GM19324 (cell line): ENCODE data around the gene TICAM2.

ENCODE experiments used
- ATAC-seq: cut with Tn5 transposase; IDR thresholded peaks from one replicate; pipeline ENCODE4 v1.9.1; 2021; ENCODE audit warnings: mild to moderate bottlenecking, moderate library complexity; ENCODE audit not compliant: unreplicated experiment, low FRiP score

TICAM2 gene

DNA sequence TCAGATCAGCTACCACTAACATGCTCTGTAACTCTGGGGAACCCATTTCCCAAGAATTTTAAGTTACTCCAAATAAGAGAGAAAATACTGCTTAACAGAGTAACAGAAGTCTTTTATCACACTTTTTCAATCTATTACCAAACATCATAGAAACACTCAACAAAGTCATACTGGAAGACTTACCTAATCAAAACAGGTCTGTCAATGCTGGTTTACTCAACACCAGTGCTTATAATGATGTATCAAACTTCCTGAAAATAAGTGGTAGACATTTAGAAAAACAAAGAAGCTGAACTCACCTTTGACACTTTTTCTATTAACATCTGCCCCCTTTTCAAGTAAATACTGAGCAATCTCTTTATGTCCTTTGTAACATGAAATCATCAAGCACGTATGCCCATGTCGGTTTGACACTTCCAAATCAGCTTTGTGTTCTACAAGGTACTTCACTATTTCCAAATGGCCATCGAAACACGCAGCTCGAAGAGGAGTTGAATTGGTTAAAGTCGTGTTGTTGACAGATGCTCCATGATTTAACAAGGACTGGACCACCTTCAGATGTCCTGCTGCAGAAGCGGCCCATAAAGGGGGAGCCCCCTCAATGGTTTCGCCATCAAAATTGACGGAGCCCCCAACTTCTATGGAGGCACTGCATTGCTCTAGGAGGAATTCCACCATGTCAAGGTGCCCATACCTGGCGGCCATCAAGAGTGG lies 59.5 kb downstream of the TICAM2 start:
- ATAC-seq = no peak

DNA sequence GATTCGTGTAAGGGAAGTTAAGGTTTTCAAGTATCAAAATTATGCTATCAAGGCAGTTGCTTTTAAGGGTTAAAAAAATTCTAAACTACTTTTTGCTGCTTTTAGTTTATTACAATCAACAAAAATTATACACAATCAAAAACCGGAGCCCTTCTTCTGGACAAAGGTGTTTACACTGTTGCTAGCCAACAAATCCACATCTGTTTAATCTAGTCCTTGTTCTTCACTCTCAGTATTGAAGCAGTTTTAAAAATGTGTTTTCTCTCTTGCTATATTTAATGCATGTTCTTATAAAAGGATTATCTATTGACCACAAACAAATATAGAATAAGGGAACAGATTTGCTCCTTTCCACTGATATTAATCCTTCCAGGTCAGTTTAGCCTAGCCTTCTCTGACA lies 60.2 kb downstream of the TICAM2 start:
- no peak for ATAC-seq

DNA sequence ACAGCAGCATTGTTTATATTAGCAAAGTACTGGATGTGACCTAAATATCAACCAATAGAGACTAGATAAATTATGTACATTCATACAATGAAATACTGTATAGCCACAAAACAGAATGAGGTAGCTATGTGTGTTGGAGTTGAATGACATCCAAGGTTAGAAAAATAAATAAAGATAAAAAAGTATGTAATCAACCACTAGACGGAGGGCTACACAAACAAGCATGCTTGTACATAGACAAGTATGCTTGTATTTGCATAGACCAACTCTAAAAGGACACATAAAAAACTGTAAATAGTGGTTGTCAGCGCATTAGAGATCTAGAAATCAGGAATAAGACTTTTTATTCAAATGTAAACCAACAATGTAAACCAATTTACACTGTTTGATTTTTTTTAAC lies 60.7 kb downstream of the TICAM2 start:
- no peak for ATAC-seq

DNA sequence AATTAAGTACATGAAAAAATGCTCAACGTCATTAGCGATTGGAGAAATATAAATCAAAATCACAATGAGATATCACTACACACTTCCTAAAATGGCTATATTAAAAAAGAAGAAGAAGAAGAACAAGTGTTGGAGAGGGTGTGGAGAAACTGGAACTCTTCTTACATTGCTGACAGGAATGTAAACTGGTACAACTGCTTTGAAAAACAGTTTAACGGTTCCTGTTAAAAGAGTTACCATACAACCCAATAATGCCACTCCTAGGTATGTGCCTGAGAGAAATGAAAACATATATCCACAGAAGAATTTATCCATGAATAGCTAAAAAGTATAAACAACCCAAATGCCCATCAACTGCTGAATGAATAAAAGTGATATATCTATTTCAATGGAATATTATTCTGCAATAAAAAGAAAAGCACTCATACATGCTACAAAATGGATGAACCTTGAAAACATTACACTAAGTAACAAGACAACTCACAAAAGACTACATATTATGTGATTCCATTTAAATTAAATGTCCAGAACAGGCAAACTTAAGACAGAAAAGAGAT lies 66.7 kb downstream of the TICAM2 start:
- ATAC-seq = no peak

DNA sequence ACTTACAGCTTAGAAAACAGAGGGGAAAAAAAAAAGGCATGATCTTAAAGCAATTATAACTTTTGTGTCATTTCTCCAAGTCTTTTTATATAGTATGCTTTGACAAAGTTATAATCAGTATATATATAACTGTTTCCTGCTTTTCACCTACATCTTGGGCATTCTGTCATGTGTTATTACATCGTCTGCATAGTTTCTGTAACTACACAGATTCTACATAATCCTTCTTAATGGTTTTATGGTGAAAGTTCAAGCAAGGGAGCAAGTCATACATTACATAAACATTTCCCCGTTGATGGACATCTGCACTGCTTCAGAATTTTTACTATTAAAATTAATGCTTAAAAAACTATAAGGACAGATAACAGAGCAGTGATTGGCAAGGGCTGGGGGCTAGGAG lies 69.8 kb downstream of the TICAM2 start:
- no peak for ATAC-seq

DNA sequence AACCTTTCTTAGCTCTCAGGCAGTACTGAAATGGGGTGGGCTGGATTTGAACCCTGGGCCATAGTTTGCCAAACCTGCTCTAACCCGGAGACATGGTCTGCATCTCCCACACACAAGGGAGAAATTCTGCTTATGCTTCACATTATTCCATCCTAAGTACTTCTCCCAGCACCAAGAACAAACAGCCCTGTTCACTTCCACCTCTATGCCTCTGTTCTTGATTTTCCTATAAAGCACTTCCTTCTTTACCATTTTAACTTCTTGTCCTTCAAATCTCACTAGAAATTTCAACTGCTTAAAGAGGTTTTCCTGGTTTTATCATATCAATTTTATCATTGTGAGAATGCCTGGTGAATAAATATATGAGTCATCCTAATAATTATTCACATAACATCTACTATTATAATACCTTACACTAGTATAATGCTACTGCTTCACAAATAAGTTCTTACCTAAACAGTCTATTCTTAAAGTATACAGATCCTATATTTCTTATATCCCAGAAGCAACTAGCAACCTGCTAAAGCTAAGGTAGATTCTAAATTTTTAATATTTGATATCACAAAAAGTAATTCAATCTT lies 70.4 kb downstream of the TICAM2 start:
- ATAC-seq = no peak

DNA sequence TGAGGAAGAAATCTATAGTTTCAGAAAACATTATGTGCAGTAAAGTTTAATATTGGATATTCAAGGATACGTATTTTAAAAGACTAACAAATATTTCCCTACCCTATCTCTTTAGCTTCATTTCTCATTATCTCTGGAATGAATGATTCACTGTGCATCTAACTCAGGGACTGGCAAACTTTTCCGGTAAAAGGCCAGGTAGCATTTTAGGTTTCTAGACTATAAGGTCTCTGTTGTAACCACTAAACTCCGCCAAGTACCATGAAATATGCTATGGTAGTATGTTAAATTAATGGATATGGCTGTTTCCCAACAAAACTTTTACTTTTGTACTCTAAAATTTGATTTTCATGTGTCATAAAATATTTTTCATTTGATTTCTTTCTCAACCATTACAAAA lies 70.9 kb downstream of the TICAM2 start:
- no peak for ATAC-seq

DNA sequence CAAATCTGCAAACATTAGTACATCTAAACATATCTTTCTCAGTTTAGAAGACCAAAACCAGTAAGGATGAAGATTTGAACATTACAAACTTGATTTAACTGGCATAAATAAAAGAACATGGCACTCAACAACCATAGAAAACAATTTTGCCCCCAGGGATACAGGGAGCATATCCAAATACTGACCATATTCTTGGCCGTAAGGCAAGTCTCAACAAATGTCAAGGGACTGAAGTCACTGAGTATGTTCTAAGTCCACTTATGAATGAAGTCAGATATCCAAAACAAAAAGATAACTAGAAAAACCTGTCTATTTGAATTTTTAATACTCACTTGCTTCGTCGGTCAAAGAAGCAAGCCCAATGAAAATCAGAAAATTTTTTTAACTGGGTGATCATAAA lies 71.9 kb downstream of the TICAM2 start:
- ATAC-seq = no peak
